ENCODE measurements around the gene SLC25A28.
"Not testable (repeated sequence)": the region's sequence is repeated elsewhere in the genome, so short reads cannot be mapped to it uniquely, and the experiment has no call there.

The SLC25A28 gene

DNA sequence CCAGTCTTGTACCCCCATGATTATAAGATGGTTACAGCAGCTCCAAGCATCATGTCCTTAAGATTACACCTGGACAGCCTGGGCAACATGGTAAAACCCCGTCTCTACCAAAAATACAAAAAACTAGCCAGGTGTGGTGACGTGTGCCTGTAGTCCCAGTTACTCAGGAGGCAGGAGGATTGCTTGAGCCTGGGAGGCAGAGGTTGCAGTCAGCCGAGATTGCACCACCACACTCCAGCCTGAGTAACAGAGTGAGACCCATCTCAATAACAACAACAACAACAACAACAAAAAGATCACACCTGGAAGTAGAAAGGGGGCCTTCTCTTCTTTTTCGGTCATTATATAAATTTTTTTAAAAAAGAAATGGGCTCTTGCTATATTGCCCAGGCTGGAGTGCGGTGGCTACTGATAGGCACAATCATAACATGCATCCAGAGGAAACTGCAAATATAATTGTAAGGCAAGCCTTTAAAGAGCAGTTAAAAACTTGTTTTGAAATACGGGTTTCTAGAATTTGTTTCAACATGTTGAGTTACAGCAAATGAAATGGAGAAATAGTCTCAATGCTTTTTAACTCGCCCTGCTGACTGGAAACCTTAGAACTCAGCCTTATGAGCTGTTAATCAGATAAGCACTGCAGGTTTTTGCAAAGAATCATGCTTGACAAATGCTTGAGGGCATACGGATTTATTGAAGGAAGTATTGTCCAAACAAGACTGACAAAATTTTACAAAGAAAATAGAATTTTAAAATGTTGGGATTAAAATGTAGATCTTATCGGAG is 34.3 kb upstream of the SLC25A28 start:
- Histone ChIP-seq H3K4me1 (ENCODE audit: insufficient read depth, low read length) (no peaks in the 10 kb centered on the region), H3K27ac (ENCODE audit: low read length) (no peak overlapping the region), H3K36me3 (ENCODE audit: insufficient read depth, low read depth, low read length) (no peaks in the 10 kb centered on the region), H3K9ac (ENCODE audit: low read depth, low read length) (no peak overlapping the region), H3K9me3 (ENCODE audit: insufficient read depth, low read depth, low read length) (no peaks in the 10 kb centered on the region), H3K4me3 (ENCODE audit: low read length) (no peak overlapping the region), H3K27me3 (ENCODE audit: insufficient read depth, low read length) (peaks cover 30% of the 10 kb centered on the region)

DNA sequence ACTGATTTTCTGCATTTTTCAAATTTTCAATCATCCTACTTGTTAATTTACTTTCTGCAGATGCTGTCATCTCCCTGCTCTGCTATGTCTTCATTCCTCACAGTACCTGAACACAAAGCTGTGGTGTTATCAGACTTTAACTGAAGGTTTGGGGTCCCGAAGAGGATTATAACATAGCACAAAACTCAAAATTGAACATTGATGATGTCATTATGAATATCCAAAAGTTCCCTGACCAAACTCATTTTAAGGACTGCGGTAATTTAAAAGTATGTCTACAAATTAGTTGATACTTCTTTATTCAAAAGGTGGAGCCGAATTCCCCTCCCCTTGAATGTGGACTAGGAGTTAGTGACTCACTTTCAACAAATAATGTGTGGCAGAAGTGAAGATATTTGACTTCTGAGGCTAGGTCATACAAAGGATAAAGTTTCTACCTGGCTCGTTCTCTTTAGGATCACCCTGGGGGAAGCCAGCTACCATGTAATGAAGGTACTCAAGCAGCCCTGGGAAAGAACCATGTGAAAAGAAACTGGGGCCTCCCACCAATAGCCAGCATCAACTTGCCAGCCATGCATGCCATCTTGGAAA is 32.7 kb upstream of the SLC25A28 start:
- no peaks in the 10 kb centered on the region for H3K4me1 ChIP-seq (ENCODE audit: insufficient read depth, low read length)
- no peak overlapping the region for H3K4me3 ChIP-seq (ENCODE audit: low read length)
- H3K27me3 ChIP-seq (ENCODE audit: insufficient read depth, low read length), result peaks cover 18% of the 10 kb centered on the region
- H3K27ac ChIP-seq (ENCODE audit: low read length), result no peak overlapping the region
- peaks cover 4% of the 10 kb centered on the region; the same call in 1 of the 2 replicates for H3K9me3 ChIP-seq (ENCODE audit: insufficient read depth, low read depth, low read length)
- no peak overlapping the region for H3K9ac ChIP-seq (ENCODE audit: low read depth, low read length)
- no peaks in the 10 kb centered on the region for H3K36me3 ChIP-seq (ENCODE audit: insufficient read depth, low read depth, low read length)

DNA sequence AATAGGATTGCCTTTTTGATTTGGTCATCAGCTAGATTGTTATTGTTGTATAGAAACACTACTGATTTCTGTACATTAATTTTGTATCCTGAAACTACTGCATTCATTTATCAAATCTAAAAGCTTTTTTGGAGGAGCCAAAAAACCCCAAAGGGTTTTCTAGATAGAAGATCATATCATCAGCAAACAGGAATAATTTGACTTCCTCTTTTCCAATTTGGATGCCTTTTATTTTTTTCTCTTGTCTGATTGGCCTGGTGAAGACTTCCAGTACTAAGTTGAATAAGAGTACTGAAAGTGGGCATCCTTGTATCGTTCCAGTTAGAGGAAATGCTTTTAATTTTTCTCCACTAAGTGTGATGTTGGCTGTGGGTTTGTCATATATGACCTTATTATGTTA is 28.5 kb upstream of the SLC25A28 start:
- H3K36me3 ChIP-seq (ENCODE audit: insufficient read depth, low read depth, low read length), result no peaks in the 10 kb centered on the region
- H3K27ac ChIP-seq (ENCODE audit: low read length), result no peak overlapping the region
- no peak overlapping the region for H3K4me3 ChIP-seq (ENCODE audit: low read length)
- no peaks in the 10 kb centered on the region for H3K4me1 ChIP-seq (ENCODE audit: insufficient read depth, low read length)
- peaks cover 12% of the 10 kb centered on the region for H3K9me3 ChIP-seq (ENCODE audit: insufficient read depth, low read depth, low read length)
- H3K27me3 ChIP-seq (ENCODE audit: insufficient read depth, low read length), result no peaks in the 10 kb centered on the region
- no peak overlapping the region for H3K9ac ChIP-seq (ENCODE audit: low read depth, low read length)

DNA sequence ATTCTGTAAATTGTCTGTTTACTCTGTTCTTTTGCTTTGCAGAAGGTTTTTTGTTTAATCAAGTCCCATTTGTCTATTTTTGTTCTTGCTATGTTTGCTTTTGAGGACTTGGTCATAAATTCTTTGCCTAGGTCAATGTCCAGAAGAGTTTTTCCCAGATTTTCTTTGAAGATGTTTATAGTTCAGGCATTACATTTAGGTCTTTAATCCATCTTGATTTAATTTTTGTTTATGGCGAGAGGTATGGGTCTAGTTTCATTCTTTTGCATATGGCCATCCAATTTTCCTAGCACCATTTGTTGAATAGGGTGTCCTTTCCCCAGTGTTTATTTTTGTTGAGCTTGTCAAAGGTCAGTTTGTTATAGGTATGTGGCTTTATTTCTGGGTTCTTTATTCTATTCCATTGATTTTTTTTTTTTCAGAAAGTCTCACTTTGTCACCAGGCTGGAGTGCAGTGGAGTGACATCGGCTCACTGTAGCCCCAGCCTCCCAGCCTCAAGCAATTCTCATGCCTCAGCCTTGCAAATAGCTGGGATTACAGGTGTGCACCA is 27.4 kb upstream of the SLC25A28 start:
- Histone ChIP-seq H3K27ac (ENCODE audit: low read length) (no peak overlapping the region), H3K36me3 (ENCODE audit: insufficient read depth, low read depth, low read length) (no peaks in the 10 kb centered on the region), H3K4me1 (ENCODE audit: insufficient read depth, low read length) (no peaks in the 10 kb centered on the region), H3K9me3 (ENCODE audit: insufficient read depth, low read depth, low read length) (peaks cover 12% of the 10 kb centered on the region), H3K4me3 (ENCODE audit: low read length) (no peak overlapping the region), H3K27me3 (ENCODE audit: insufficient read depth, low read length) (no peaks in the 10 kb centered on the region), H3K9ac (ENCODE audit: low read depth, low read length) (no peak overlapping the region)

DNA sequence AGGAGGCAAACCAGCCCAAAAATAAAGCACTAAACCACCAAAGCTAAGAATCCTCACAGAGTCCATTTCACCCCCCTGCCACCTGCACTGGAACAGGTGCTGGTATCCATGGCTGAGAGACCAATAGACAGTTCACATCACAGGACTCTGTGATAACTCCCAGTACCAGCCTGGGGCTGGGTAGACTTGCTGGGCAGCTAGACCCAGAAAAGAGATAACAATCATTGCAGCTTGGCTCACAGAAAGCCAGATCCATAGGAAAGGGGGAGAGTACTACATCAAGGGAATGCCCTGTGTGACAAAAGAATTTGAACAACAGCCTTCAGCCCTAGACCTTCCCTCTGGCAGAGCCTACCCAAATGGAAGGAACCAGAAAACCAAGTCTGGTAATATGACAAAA is 13.6 kb upstream of the SLC25A28 start:
- Histone ChIP-seq H3K27me3 (ENCODE audit: insufficient read depth, low read length) (peaks cover 4% of the 10 kb centered on the region; the same call in 1 of the 2 replicates), H3K4me3 (ENCODE audit: low read length) (no peak overlapping the region), H3K9me3 (ENCODE audit: insufficient read depth, low read depth, low read length) (no peaks in the 10 kb centered on the region), H3K36me3 (ENCODE audit: insufficient read depth, low read depth, low read length) (no peaks in the 10 kb centered on the region), H3K9ac (ENCODE audit: low read depth, low read length) (no peak overlapping the region), H3K4me1 (ENCODE audit: insufficient read depth, low read length) (no peaks in the 10 kb centered on the region), H3K27ac (ENCODE audit: low read length) (no peak overlapping the region)

- peaks cover 3% of the 10 kb centered on the region; the same call in 1 of the 2 replicates for H3K27me3 ChIP-seq (ENCODE audit: insufficient read depth, low read length)
- H3K27ac ChIP-seq (ENCODE audit: low read length), result no peak overlapping the region
- no peak overlapping the region for H3K4me3 ChIP-seq (ENCODE audit: low read length)
- no peaks in the 10 kb centered on the region for H3K4me1 ChIP-seq (ENCODE audit: insufficient read depth, low read length)
- H3K9ac ChIP-seq (ENCODE audit: low read depth, low read length), result no peak overlapping the region
- no peaks in the 10 kb centered on the region for H3K36me3 ChIP-seq (ENCODE audit: insufficient read depth, low read depth, low read length)
- H3K9me3 ChIP-seq (ENCODE audit: insufficient read depth, low read depth, low read length), result no peaks in the 10 kb centered on the region
Observed at GRCh38 chr10:99631496-99631895, 11.3 kb upstream of the SLC25A28 start.

DNA sequence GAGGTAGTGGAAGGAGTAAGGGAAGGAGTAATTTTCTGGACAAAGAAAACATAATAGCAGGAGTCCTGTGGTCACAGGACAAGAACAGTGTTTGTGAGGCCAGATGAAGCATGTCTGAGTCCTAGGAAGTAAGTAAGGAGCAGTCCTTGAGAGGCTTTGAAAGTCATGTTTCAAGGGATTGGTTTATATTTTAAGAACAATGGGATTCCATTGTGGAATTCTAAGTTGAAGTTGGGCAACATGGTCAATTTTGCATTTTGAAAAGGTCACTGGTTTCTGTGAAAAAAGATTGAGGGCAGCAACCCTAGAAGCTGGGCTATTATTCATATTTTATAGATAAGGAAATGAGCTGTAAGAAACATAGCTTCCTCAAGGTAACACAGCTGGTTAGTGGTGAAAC is 10.8 kb upstream of the SLC25A28 start:
- Histone ChIP-seq H3K27me3 (ENCODE audit: insufficient read depth, low read length) (no peaks in the 10 kb centered on the region), H3K27ac (ENCODE audit: low read length) (no peak overlapping the region), H3K4me1 (ENCODE audit: insufficient read depth, low read length) (no peaks in the 10 kb centered on the region), H3K4me3 (ENCODE audit: low read length) (no peak overlapping the region), H3K36me3 (ENCODE audit: insufficient read depth, low read depth, low read length) (no peaks in the 10 kb centered on the region), H3K9me3 (ENCODE audit: insufficient read depth, low read depth, low read length) (no peaks in the 10 kb centered on the region), H3K9ac (ENCODE audit: low read depth, low read length) (no peak overlapping the region)

GRCh38 chr10:99630433-99630832 is 10.2 kb upstream of the SLC25A28 start:
- H3K9ac ChIP-seq (ENCODE audit: low read depth, low read length), result no peak overlapping the region
- no peak overlapping the region for H3K4me3 ChIP-seq (ENCODE audit: low read length)
- no peak overlapping the region for H3K27ac ChIP-seq (ENCODE audit: low read length)
- H3K4me1 ChIP-seq (ENCODE audit: insufficient read depth, low read length), result no peaks in the 10 kb centered on the region
- no peaks in the 10 kb centered on the region for H3K27me3 ChIP-seq (ENCODE audit: insufficient read depth, low read length)
- H3K36me3 ChIP-seq (ENCODE audit: insufficient read depth, low read depth, low read length), result no peaks in the 10 kb centered on the region
- no peaks in the 10 kb centered on the region for H3K9me3 ChIP-seq (ENCODE audit: insufficient read depth, low read depth, low read length)

DNA sequence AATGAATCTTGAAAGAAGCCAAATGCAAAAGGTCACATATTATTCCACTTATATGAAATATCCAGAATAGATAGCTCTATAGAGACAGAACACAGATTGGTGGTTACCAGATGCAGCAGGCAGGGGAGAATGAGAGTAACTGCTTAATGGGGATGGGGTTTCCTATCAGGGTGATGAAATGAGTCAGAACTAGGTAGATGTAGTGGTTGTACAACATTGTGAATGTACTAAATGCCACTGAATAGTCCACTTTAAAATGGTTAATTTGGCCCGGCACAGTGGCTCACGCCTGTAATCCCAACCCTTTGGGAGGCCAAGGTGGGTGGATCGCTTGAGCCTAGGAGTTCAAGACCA is 9.4 kb upstream of the SLC25A28 start:
- Histone ChIP-seq H3K9ac (ENCODE audit: low read depth, low read length) (no peak overlapping the region), H3K36me3 (ENCODE audit: insufficient read depth, low read depth, low read length) (no peaks in the 10 kb centered on the region), H3K4me1 (ENCODE audit: insufficient read depth, low read length) (no peaks in the 10 kb centered on the region), H3K27ac (ENCODE audit: low read length) (no peak overlapping the region), H3K9me3 (ENCODE audit: insufficient read depth, low read depth, low read length) (no peaks in the 10 kb centered on the region), H3K27me3 (ENCODE audit: insufficient read depth, low read length) (no peaks in the 10 kb centered on the region), H3K4me3 (ENCODE audit: low read length) (no peak overlapping the region)

- Histone ChIP-seq H3K27ac (ENCODE audit: low read length) (no peak overlapping the region), H3K27me3 (ENCODE audit: insufficient read depth, low read length) (no peaks in the 10 kb centered on the region), H3K36me3 (ENCODE audit: insufficient read depth, low read depth, low read length) (no peaks in the 10 kb centered on the region), H3K4me3 (ENCODE audit: low read length) (no peak overlapping the region), H3K4me1 (ENCODE audit: insufficient read depth, low read length) (no peaks in the 10 kb centered on the region), H3K9me3 (ENCODE audit: insufficient read depth, low read depth, low read length) (no peaks in the 10 kb centered on the region), H3K9ac (ENCODE audit: low read depth, low read length) (no peak overlapping the region)
Observed at GRCh38 chr10:99628923-99629624, 8.8 kb upstream of the SLC25A28 start.

GRCh38 chr10:99625124-99625523 is 4.9 kb upstream of the SLC25A28 start:
- H3K36me3 ChIP-seq (ENCODE audit: insufficient read depth, low read depth, low read length); H3K9ac ChIP-seq (ENCODE audit: low read depth, low read length); H3K4me1 ChIP-seq (ENCODE audit: insufficient read depth, low read length); H3K27me3 ChIP-seq (ENCODE audit: insufficient read depth, low read length); H3K9me3 ChIP-seq (ENCODE audit: insufficient read depth, low read depth, low read length); H3K27ac ChIP-seq (ENCODE audit: low read length); H3K4me3 ChIP-seq (ENCODE audit: low read length): not testable (repeated sequence)

DNA sequence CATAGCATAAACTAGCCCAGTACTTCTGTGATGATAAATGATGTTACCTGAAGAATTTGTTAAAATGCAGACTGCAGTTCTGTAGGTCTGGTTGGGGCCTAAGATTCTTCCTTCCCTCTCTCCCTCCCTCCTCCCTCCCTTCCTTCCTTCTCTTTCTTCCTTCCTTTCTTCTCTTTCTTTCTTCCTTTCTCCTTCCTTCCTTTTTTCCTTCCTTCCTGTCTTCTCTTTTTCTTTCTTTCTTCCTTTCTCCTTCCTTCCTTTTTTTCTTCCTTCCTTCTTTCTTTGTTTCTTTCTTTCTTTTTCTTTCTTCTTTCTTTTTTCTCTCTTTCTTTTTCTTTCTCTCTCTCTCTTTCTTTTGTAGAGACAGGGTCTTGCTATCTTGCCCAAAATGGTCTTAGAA is 3.7 kb upstream of the SLC25A28 start:
- Histone ChIP-seq H3K4me1 (ENCODE audit: insufficient read depth, low read length) (peaks cover 6% of the 10 kb centered on the region), H3K4me3 (ENCODE audit: low read length) (no peak overlapping the region), H3K9me3 (ENCODE audit: insufficient read depth, low read depth, low read length) (no peaks in the 10 kb centered on the region), H3K9ac (ENCODE audit: low read depth, low read length) (no peak overlapping the region), H3K36me3 (ENCODE audit: insufficient read depth, low read depth, low read length) (no peaks in the 10 kb centered on the region), H3K27ac (ENCODE audit: low read length) (no peak overlapping the region), H3K27me3 (ENCODE audit: insufficient read depth, low read length) (no peaks in the 10 kb centered on the region)

Measured in iPS-20b (cell line).